ENCODE data around the gene ZFC3H1. TPM values are rescaled to one million over a fixed set of nuclear protein-coding genes. Genes with fewer than 3 reads are reported as not detected.
A peak's percentile ranks its signal among the peaks of the same experiment; 100 is the strongest.
"Not testable (repeated sequence)": the region's sequence is repeated elsewhere in the genome, so short reads cannot be mapped to it uniquely, and the experiment has no call there.

ZFC3H1 gene
- total and polyA plus RNA-seq, 2 donors (not counting 3 experiments of a cell fraction or from before 2014, with no cell fraction given), result 23.6 to 60.4 TPM

GRCh38 chr12:71702590-71702989 is 38.9 kb upstream of the ZFC3H1 start:
- Histone ChIP-seq H3K36me3 (ENCODE audit: control insufficient read depth in 2 of 2, extremely low read depth in 1 of 2, insufficient read depth in 2 of 2, low read length in 2 of 2) (peaks cover 0 to 2% of the 10 kb centered on the region in 2 experiments), H3K27ac (ENCODE audit: insufficient read depth, low read depth, low read length) (no peak overlapping the region), H3K4me3 (replicated peaks in 1 of 3; ENCODE audit: insufficient read depth in 1 of 3, low read depth in 1 of 3, low read length in 3 of 3) (no peak overlapping the region), H2AFZ (ENCODE audit: low read depth, low read length) (no peak overlapping the region), H3K9me1 (replicated peaks; ENCODE audit: control insufficient read depth, extremely low read depth, insufficient read depth, low read length) (no peaks in the 10 kb centered on the region), H3K27me3 (ENCODE audit: control insufficient read depth in 2 of 2, insufficient read depth in 2 of 2, low read length in 2 of 2) (no peaks in the 10 kb centered on the region), H3K4me1 (ENCODE audit: control insufficient read depth, extremely low read depth, insufficient read depth, low read length) (no peaks in the 10 kb centered on the region), H4K20me1 (replicated peaks; ENCODE audit: control insufficient read depth, extremely low read depth, insufficient read depth, low read length) (no peaks in the 10 kb centered on the region), H3K4me2 (ENCODE audit: insufficient read depth, low read length) (no peak overlapping the region), H3K9ac (replicated peaks; ENCODE audit: extremely low read depth, insufficient read depth, low read length) (no peak overlapping the region), H3K9me3 (replicated peaks; ENCODE audit: control insufficient read depth, insufficient read depth, low read length) (no peaks in the 10 kb centered on the region), H3K79me2 (ENCODE audit: control insufficient read depth, insufficient read depth, low read length) (no peaks in the 10 kb centered on the region)
- intact Hi-C loops (cut with micrococcal nuclease), result no loop called here
- TF ChIP-seq FOS (IDR thresholded peaks at IDR 0.05; ENCODE audit: borderline replicate concordance, insufficient read depth, low read length) (no peak), GATA2 (IDR thresholded peaks at IDR 0.05; ENCODE audit: insufficient read depth, insufficient read length, low read depth, low read length) (no peak), POLR2AphosphoS5 (IDR thresholded peaks at IDR 0.05; ENCODE audit: insufficient read depth, low read depth, low read length) (no peak), MYC (IDR thresholded peaks at IDR 0.05; ENCODE audit: low read depth, low read length) (no peak), POLR2A (IDR thresholded peaks at IDR 0.05; ENCODE audit: low read depth, low read length) (no peak), CTCF (IDR thresholded peaks at IDR 0.05; ENCODE audit: extremely low read depth in 1 of 2, insufficient read depth in 1 of 2, low read depth in 1 of 2, low read length in 2 of 2) (no peak), JUN (IDR thresholded peaks at IDR 0.05; ENCODE audit: borderline replicate concordance, insufficient read depth, insufficient read length, low read depth) (no peak), MAX (IDR thresholded peaks at IDR 0.05; ENCODE audit: insufficient read depth, insufficient read length) (no peak), EZH2 (IDR thresholded peaks at IDR 0.05; ENCODE audit: borderline replicate concordance, low read depth, low read length, severe bottlenecking) (no peak)
- dilution Hi-C loops (cut with MboI; ENCODE audit: extremely low pct_ligation_motif_present, low sequenced_read_pairs), result no loop called here
- ChIA-PET POLR2A (no interaction called here), CTCF (interaction anchor here (1.6 kb wide), 1 partner anchor 44 kb away, joined by 6 read pairs; no protein-coding TSS in a partner anchor)
- peak; percentile 15 for FAIRE-seq
- BruUV-seq (replicated peaks), result no TSS peak
- no peak for DNase-seq (ENCODE audit: low read depth, low spot score)

GRCh38 chr12:71702181-71702580 is 38.5 kb upstream of the ZFC3H1 start:
- H3K36me3 ChIP-seq (ENCODE audit: control insufficient read depth in 2 of 2, extremely low read depth in 1 of 2, insufficient read depth in 2 of 2, low read length in 2 of 2); H3K4me2 ChIP-seq (ENCODE audit: insufficient read depth, low read length); H4K20me1 ChIP-seq (replicated peaks; ENCODE audit: control insufficient read depth, extremely low read depth, insufficient read depth, low read length); H3K27me3 ChIP-seq (ENCODE audit: control insufficient read depth in 2 of 2, insufficient read depth in 2 of 2, low read length in 2 of 2); H2AFZ ChIP-seq (ENCODE audit: low read depth, low read length); intact Hi-C loops (cut with micrococcal nuclease); DNase-seq (ENCODE audit: low read depth, low spot score); H3K27ac ChIP-seq (ENCODE audit: insufficient read depth, low read depth, low read length); dilution Hi-C loops (cut with MboI; ENCODE audit: extremely low pct_ligation_motif_present, low sequenced_read_pairs); H3K9me3 ChIP-seq (replicated peaks; ENCODE audit: control insufficient read depth, insufficient read depth, low read length); H3K79me2 ChIP-seq (ENCODE audit: control insufficient read depth, insufficient read depth, low read length); BruUV-seq (replicated peaks); FAIRE-seq; CTCF ChIA-PET; POLR2A ChIA-PET; H3K9ac ChIP-seq (replicated peaks; ENCODE audit: extremely low read depth, insufficient read depth, low read length); H3K4me1 ChIP-seq (ENCODE audit: control insufficient read depth, extremely low read depth, insufficient read depth, low read length); H3K4me3 ChIP-seq (replicated peaks in 1 of 3; ENCODE audit: insufficient read depth in 1 of 3, low read depth in 1 of 3, low read length in 3 of 3); H3K9me1 ChIP-seq (replicated peaks; ENCODE audit: control insufficient read depth, extremely low read depth, insufficient read depth, low read length): not testable (repeated sequence)
